ENCODE data around the gene EPHB1. TPM values are rescaled to one million over a fixed set of nuclear protein-coding genes. Genes with fewer than 3 reads are reported as not detected.

The EPHB1 gene
- total RNA-seq, 1 experiment from 2014 or later, result 2.8 TPM

DNA sequence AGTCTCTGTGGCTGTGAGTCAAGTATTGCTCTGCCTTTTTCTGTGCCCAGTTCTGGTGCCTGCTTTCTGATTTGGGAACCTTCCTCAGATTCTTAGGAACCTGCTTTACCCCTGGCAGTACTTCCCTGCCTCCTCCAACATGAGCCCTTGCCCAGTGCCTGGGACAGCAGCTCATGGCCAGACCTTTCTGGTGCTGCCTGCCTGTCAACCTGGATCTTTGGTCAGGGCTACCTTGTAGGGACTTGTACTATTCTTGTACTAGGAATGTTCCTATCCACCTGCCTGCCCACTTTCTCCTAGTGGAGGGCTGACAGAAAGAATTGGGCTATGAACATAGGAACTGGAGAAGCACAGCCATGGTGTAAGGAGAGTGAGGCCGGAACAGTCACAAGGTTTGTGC lies 28.8 kb upstream of the EPHB1 start:
- Histone ChIP-seq H2BK15ac (ENCODE audit: low read depth, low read length) (no peak overlapping the region), H2BK5ac (ENCODE audit: insufficient read length, low read length) (no peak overlapping the region), H2AFZ (ENCODE audit: low read length) (no peak overlapping the region), H4K91ac (ENCODE audit: insufficient read length, low read depth, low read length) (no peak overlapping the region), H3K4ac (ENCODE audit: low read depth, low read length) (no peak overlapping the region), H3K79me2 (ENCODE audit: insufficient read depth, low read length) (no peaks in the 10 kb centered on the region), H3K9me3 (ENCODE audit: control insufficient read depth, low read depth, low read length) (no peaks in the 10 kb centered on the region), H3K27ac (ENCODE audit: insufficient read length, low read depth, low read length) (no peak overlapping the region), H3K9ac (ENCODE audit: extremely low read depth, insufficient read length, low read length) (no peak overlapping the region), H2AK5ac (ENCODE audit: insufficient read length, low read length) (no peak overlapping the region), H2BK20ac (ENCODE audit: low read depth, low read length, poor library complexity, severe bottlenecking) (no peak overlapping the region), H3K56ac (ENCODE audit: insufficient read length, low read depth, low read length) (no peak overlapping the region), H3K23me2 (ENCODE audit: insufficient read length, low read depth, low read length, poor library complexity, severe bottlenecking) (no peaks in the 10 kb centered on the region), H3K27me3 (ENCODE audit: insufficient read depth, low read length) (no peaks in the 10 kb centered on the region), H4K20me1 (ENCODE audit: control insufficient read depth, insufficient read depth, insufficient read length) (no peaks in the 10 kb centered on the region), H3K14ac (ENCODE audit: insufficient read depth, low read length) (no peak overlapping the region), H4K5ac (ENCODE audit: insufficient read length, low read depth, low read length) (no peak overlapping the region), H3K18ac (ENCODE audit: insufficient read length, low read depth, low read length) (no peak overlapping the region), H4K8ac (replicated peaks; ENCODE audit: insufficient read length, low read depth, low read length) (no peak overlapping the region), H3K23ac (ENCODE audit: insufficient read length, low read depth, low read length) (no peak overlapping the region), H3T11ph (ENCODE audit: low read length) (no peak overlapping the region), H3K4me2 (ENCODE audit: insufficient read depth, insufficient read length, low read length) (no peak overlapping the region), H3K79me1 (ENCODE audit: insufficient read depth, low read depth, low read length, poor library complexity, severe bottlenecking) (no peaks in the 10 kb centered on the region), H2BK12ac (ENCODE audit: insufficient read length, low read depth, low read length) (no peak overlapping the region), H2BK120ac (ENCODE audit: low read depth, low read length, poor library complexity, severe bottlenecking) (no peak overlapping the region), H3K4me1 (ENCODE audit: insufficient read depth, low read length) (no peaks in the 10 kb centered on the region)
- Mint-ChIP-seq H3K4me1 (no peaks in the 10 kb centered on the region), H3K36me3 (ENCODE audit: insufficient read depth in 1 of 3, low read depth in 3 of 3) (no peaks in the 10 kb centered on the region), H3K9me3 (no peaks in the 10 kb centered on the region; a peak in 1 of 5 replicates), H3K4me3 (no peak overlapping the region), H3K27ac (no peak overlapping the region), H3K27me3 (ENCODE audit: low read depth) (peaks cover 8% of the 10 kb centered on the region)
- no peak for DNase-seq
- TF ChIP-seq, protein P1, sequence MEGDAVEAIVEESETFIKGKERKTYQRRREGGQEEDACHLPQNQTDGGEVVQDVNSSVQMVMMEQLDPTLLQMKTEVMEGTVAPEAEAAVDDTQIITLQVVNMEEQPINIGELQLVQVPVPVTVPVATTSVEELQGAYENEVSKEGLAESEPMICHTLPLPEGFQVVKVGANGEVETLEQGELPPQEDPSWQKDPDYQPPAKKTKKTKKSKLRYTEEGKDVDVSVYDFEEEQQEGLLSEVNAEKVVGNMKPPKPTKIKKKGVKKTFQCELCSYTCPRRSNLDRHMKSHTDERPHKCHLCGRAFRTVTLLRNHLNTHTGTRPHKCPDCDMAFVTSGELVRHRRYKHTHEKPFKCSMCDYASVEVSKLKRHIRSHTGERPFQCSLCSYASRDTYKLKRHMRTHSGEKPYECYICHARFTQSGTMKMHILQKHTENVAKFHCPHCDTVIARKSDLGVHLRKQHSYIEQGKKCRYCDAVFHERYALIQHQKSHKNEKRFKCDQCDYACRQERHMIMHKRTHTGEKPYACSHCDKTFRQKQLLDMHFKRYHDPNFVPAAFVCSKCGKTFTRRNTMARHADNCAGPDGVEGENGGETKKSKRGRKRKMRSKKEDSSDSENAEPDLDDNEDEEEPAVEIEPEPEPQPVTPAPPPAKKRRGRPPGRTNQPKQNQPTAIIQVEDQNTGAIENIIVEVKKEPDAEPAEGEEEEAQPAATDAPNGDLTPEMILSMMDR (conservative IDR thresholded peaks at IDR 0.05), result no peak
- no CpG with 5 or more reads among the region's 1 CpG for WGBS (ENCODE audit: extremely low coverage, insufficient read length, low lambda C conversion rate)

All from H9 (cell line).